GM06990 (cell line): ENCODE data around the gene JPH2.

Experiments
- DNase-seq: peaks from one replicate; pipeline ENCODE4 v3.0.0-alpha.2; 2011; ENCODE audit not compliant: insufficient read length; ENCODE audit errors: extremely low read depth
- H3K27me3 ChIP-seq: replicated peaks from 2 replicates; pipeline ENCODE4 v1.6.0; 2011; ENCODE audit warnings: low read length; ENCODE audit not compliant: control insufficient read depth, insufficient read depth
- H3K36me3 ChIP-seq: 2 replicates; pipeline ENCODE4 v1.5.1; 2011; ENCODE audit warnings: low read length; ENCODE audit not compliant: control insufficient read depth, insufficient read depth
- H3K4me3 ChIP-seq: replicated peaks from 2 replicates; pipeline ENCODE4 v1.5.1; 2011; ENCODE audit warnings: low read depth, mild to moderate bottlenecking, control low read depth, low read length
- TF ChIP-seq, protein P1 (sequence below): IDR thresholded peaks from 2 replicates; pipeline ENCODE4 v1.5.1; 2011; ENCODE audit warnings: low read length, control low read depth, mild to moderate bottlenecking, inconsistent platforms; ENCODE audit not compliant: insufficient read depth, poor library complexity, severe bottlenecking

Gene JPH2

DNA sequence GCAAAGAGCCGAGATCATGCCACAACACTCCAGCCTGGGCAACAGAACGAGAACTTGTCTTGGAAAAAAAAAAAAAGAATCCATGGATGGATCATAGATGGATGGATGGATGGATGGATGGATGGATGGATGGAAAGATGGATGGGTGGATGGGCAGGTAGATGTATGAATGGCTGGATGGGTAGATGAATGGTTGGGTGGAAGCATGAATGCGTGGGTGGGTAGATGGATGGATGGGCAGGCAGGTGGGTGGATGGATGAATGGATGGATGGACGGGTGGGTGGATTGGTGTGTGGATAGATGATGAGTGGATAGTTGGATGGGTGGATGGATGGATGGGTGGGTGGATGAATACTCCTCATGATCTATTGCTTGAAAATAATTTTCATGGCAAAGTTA lies 1.4 kb downstream of the JPH2 start:
- no peak overlapping the region for H3K4me3 ChIP-seq
- no peaks in the 10 kb centered on the region for H3K36me3 ChIP-seq
- TF ChIP-seq, protein P1, sequence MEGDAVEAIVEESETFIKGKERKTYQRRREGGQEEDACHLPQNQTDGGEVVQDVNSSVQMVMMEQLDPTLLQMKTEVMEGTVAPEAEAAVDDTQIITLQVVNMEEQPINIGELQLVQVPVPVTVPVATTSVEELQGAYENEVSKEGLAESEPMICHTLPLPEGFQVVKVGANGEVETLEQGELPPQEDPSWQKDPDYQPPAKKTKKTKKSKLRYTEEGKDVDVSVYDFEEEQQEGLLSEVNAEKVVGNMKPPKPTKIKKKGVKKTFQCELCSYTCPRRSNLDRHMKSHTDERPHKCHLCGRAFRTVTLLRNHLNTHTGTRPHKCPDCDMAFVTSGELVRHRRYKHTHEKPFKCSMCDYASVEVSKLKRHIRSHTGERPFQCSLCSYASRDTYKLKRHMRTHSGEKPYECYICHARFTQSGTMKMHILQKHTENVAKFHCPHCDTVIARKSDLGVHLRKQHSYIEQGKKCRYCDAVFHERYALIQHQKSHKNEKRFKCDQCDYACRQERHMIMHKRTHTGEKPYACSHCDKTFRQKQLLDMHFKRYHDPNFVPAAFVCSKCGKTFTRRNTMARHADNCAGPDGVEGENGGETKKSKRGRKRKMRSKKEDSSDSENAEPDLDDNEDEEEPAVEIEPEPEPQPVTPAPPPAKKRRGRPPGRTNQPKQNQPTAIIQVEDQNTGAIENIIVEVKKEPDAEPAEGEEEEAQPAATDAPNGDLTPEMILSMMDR, result no peak
- no peak for DNase-seq
- H3K27me3 ChIP-seq, result peaks cover 2% of the 10 kb centered on the region

DNA sequence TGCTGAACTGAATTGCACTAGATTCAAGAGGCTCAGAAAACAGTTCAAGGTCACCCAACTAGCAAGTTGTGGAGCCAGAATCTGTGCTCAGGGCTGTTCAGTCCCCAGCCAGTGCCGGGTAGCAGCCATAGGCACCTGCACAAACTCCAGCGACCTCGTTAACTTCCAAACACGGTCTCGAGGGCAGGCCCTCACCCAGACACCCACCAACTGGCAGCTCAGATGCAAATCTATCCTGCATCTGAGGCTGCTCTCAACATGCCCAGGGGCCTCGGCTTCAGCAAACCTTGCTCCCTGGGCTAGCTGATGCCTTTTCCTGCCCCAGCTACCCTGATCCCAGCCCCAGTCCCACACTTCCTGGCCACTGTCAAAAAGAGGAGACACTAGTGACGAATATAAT lies 3.7 kb downstream of the JPH2 start:
- TF ChIP-seq, protein P1, result no peak
- DNase-seq, result no peak
- H3K4me3 ChIP-seq, result no peak overlapping the region
- no peaks in the 10 kb centered on the region for H3K36me3 ChIP-seq
- peaks cover 2% of the 10 kb centered on the region for H3K27me3 ChIP-seq

DNA sequence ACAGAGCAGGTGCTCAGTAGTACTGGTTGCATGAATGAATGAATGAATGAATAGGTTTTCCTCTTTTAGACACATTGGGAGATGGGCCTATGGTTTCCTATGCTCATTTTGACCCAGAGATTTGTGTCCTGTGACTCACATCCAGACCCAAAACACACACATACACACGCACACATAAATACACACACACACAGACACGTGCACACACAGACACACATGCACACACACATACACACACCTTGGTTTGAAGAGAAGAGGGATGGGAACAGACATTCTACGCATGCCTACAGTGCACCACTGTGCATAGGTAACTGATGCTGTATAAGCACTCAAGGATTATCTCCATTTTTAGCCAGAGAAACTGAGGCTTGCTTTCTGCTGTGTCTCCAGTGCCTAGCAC lies 4.1 kb downstream of the JPH2 start:
- no peak overlapping the region for H3K4me3 ChIP-seq
- DNase-seq, result no peak
- TF ChIP-seq, protein P1, result no peak
- peaks cover 2% of the 10 kb centered on the region for H3K27me3 ChIP-seq
- H3K36me3 ChIP-seq, result no peaks in the 10 kb centered on the region

DNA sequence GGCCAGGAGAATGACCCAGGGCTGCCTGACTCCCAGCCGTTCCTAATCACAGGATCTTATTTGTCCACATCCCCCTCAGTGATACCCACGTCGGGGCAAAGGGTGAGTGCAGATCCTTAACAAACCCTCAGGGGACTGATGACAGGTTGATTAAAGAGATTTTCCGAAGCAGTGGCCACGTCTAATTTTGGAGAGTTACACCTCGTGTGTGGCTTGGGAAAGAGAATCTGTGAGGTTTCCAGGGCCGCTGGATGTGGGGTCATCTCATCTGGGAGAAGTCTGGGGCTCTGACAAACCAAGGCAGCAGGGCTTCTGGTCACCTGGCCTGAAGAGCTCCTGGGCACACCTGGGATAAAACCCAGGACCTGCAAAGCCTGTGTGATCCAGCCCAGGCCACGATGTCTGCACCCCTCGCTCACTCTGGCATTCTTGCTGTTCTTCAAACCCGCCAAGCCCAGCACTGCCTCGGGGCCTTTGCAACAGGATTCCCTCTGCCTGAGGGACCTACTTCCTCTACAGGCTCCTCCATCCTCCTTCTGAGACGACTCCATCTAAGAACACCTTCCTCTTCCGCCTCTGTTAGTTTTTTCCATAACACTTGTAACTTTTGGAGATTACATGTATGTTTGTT lies 4.7 kb downstream of the JPH2 start:
- Histone ChIP-seq H3K36me3 (no peaks in the 10 kb centered on the region), H3K27me3 (no peaks in the 10 kb centered on the region; the same call in 1 of the 2 replicates), H3K4me3 (no peak overlapping the region)
- TF ChIP-seq, protein P1, result no peak
- no peak for DNase-seq

DNA sequence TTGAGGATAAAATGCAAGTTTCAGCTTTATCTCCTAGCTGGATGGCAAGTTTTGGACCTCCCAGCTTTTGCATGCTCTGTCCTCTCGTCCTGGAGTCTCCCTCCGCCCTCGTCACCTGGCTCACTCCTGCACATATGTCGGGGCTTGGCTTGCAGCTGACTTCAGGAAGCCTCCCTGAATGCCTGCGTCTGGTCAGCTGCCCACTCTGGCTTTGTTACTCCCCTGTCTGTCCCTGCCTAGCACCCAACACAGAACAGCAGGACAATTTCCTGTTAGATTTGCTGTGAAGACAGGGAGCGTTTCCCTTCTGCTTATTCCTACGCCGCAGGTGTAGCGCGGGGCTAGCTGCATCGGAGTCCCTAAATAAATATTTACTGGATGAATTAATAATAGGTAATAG lies 5.4 kb downstream of the JPH2 start:
- TF ChIP-seq, protein P1, result no peak
- H3K36me3 ChIP-seq, result no peaks in the 10 kb centered on the region
- H3K27me3 ChIP-seq, result no peaks in the 10 kb centered on the region; the same call in 1 of the 2 replicates
- H3K4me3 ChIP-seq, result no peak overlapping the region
- DNase-seq, result no peak

DNA sequence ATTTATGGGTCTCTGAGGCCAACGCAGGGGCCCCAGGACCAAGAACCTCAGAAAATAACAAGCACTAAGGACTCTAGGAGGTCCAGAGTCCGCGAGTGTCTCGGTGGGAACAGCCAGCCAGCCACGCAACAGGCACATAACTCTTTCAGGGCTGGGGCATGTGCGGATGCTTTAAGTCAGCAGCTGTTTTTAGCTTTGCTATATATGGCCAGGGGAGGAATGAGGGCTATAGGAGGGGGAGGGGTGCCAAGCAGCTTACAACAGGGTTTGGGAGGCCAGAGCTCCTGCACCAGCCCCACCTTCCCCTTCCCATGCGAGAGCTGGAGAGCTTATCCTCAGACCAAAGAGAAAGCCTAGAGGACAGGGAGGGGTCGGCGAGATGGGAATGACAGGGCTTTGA lies 6.2 kb downstream of the JPH2 start:
- H3K4me3 ChIP-seq, result no peak overlapping the region
- no peaks in the 10 kb centered on the region; the same call in 1 of the 2 replicates for H3K27me3 ChIP-seq
- no peaks in the 10 kb centered on the region for H3K36me3 ChIP-seq
- no peak for DNase-seq
- TF ChIP-seq, protein P1, result no peak
